Urinary bladder (tissue), 4 donors: ENCODE results near the gene PRRG4. TPM values are rescaled to one million over a fixed set of nuclear protein-coding genes. Genes with fewer than 3 reads are reported as not detected.

Source experiments
- DNase-seq: peaks from one replicate; pipeline ENCODE4 v3.0.0-alpha.2; 2015; ENCODE audit errors: extremely low spot score
- H3K27ac ChIP-seq: one replicate; pipeline ENCODE4 v1.5.1; 2013; ENCODE audit warnings: low read depth, mild to moderate bottlenecking, moderate library complexity
- H3K36me3 ChIP-seq: one replicate; pipeline ENCODE4 v1.6.1; 2013; ENCODE audit warnings: mild to moderate bottlenecking, moderate library complexity; ENCODE audit not compliant: insufficient read depth
- H3K4me1 ChIP-seq: one replicate; pipeline ENCODE4 v1.6.1; 2013; ENCODE audit warnings: mild to moderate bottlenecking, moderate library complexity; ENCODE audit not compliant: insufficient read depth
- H3K4me3 ChIP-seq: one replicate; pipeline ENCODE4 v1.5.1; 2013; ENCODE audit warnings: low read depth, low read length
- WGBS: extraction: QIAGEN DNeasy Blood & Tissue Kit; methylation state at CpG from one replicate; pipeline ENCODE4 v1.1.7; 2013; 5-methylcytosine and 5-hydroxymethylcytosine counted together
- polyA plus RNA-seq: library from polyadenylated mRNA; stranded (reverse); fragments of 200-250 nt; gene quantifications from one replicate; pipeline ENCODE4 v1.2.3, GENCODE V29; 2013
- total RNA-seq: library from RNA; depleted of rRNA; stranded (reverse); fragments of >200 nt; gene quantifications from one replicate; pipeline ENCODE4 v1.2.3, GENCODE V29; 2014
- donor health status: healthy with polysubstance abuse.
- donor health status: healthy.

Gene PRRG4
- total and polyA plus RNA-seq, 2 donors: 2.1 to 5.1 TPM

DNA sequence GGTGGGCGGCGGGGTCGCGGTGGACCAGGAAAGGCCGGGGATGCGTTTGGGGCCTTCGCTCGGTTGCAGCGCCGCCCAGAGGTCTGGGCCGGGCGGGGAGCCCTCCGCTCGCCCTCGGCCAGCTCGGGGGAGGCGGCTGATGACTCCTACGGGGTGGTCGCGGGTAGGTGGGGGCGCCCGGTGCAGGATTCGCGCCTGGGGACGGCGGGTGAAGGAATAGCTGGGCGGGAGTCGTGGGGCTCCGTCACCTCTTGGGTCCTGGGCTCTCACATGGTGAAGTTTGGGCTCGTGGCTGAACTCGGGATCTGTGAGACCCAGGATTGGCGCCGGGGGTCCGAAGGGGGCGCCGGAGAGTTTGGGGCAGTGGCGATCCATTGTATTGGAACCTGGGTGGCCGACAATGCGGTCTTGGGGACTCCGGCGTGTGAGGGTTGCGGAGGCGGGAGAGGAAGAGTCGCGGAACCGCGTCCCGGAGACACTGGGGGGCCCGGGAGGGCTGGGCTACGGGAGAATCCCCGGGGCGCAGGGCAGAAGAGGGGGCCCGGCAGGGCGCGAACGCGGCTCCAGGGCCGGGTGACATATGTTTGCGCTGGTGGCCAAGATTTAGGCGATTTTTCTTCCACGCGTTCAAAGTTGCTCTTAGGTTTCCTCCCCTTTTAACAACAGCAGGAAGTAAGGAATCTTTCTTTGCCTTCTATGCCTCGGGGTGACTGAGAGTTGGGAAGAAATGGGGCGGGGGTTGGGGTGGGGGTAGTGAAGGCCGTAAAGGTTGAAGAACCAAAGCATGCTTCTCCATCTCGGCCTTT lies 63.8 kb downstream of the PRRG4 start:
- Histone ChIP-seq H3K36me3 (no peaks in the 10 kb centered on the region), H3K4me3 (peak overlapping the region; percentile 100), H3K4me1 (no peaks in the 10 kb centered on the region), H3K27ac (peak overlapping the region; percentile 95)
- WGBS: under 1% methylated on average over 66 of the region's 66 CpGs
- DNase-seq: no peak

DNA sequence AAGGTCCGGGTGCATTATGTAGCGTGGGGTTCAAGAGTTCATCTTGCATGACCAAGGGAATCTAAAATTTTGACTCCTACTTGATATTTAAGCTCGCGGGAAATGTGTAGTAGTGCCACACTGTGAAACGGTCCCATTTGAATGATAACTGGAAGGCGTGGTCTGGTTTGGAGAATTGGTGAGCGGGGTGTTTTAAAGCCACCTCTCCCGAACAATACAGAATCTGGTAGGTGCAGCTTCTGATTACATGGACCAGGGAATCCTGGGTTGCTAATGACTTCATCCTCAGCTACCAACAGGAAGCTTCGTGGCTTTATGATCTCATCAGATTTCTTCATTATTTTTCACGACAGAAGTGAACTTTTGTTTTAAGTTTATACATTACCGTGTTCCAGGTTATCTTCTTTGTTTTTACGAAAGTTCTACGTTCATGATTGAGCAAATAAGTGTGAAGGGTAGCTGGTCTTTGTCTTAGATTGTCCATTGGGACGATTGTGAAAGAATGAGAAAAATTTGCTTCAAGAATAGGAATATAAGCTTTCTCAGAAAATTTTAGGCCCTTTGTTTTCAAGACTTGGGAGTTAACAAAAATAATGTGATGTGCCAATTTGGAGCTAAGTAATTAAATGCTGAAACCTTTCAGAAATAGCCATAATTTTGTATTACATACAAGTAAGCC lies 64.6 kb downstream of the PRRG4 start:
- no peak for DNase-seq
- H3K36me3 ChIP-seq: no peaks in the 10 kb centered on the region
- H3K27ac ChIP-seq: no peak overlapping the region
- WGBS: 5% methylated on average over 14 of the region's 14 CpGs
- H3K4me3 ChIP-seq: peak overlapping the region; percentile 100
- H3K4me1 ChIP-seq: no peaks in the 10 kb centered on the region

GRCh38 chr11:32894921-32895320 lies 65.2 kb downstream of the PRRG4 start:
- Histone ChIP-seq H3K4me1 (no peaks in the 10 kb centered on the region), H3K36me3 (no peaks in the 10 kb centered on the region), H3K27ac (no peak overlapping the region), H3K4me3 (no peak overlapping the region)
- DNase-seq: no peak
- WGBS: 70% methylated on average over 3 of the region's 3 CpGs

GRCh38 chr11:32895471-32895870 lies 65.7 kb downstream of the PRRG4 start:
- no peak overlapping the region for H3K27ac ChIP-seq
- no peaks in the 10 kb centered on the region for H3K36me3 ChIP-seq
- DNase-seq: no peak
- 69% methylated on average over 1 of the region's 1 CpG for WGBS
- no peak overlapping the region for H3K4me3 ChIP-seq
- no peaks in the 10 kb centered on the region for H3K4me1 ChIP-seq

- WGBS: 80% methylated on average over 1 of the region's 1 CpG
- Histone ChIP-seq H3K4me1 (no peaks in the 10 kb centered on the region), H3K4me3 (no peak overlapping the region), H3K36me3 (peaks cover 2% of the 10 kb centered on the region), H3K27ac (no peak overlapping the region)
- DNase-seq: no peak
These were observed 67.4 kb downstream of the PRRG4 start for GRCh38 chr11:32897103-32897502.

GRCh38 chr11:32899438-32899837 lies 69.7 kb downstream of the PRRG4 start:
- no peak overlapping the region for H3K4me3 ChIP-seq
- peaks cover 2% of the 10 kb centered on the region for H3K36me3 ChIP-seq
- no peaks in the 10 kb centered on the region for H3K4me1 ChIP-seq
- DNase-seq: no peak
- H3K27ac ChIP-seq: no peak overlapping the region

GRCh38 chr11:32902089-32902665 lies 72.5 kb downstream of the PRRG4 start:
- DNase-seq: no peak
- Histone ChIP-seq H3K27ac (no peak overlapping the region), H3K4me3 (no peak overlapping the region), H3K36me3 (peaks cover 2% of the 10 kb centered on the region), H3K4me1 (no peaks in the 10 kb centered on the region)
- WGBS: 85% methylated on average over 4 of the region's 4 CpGs

DNA sequence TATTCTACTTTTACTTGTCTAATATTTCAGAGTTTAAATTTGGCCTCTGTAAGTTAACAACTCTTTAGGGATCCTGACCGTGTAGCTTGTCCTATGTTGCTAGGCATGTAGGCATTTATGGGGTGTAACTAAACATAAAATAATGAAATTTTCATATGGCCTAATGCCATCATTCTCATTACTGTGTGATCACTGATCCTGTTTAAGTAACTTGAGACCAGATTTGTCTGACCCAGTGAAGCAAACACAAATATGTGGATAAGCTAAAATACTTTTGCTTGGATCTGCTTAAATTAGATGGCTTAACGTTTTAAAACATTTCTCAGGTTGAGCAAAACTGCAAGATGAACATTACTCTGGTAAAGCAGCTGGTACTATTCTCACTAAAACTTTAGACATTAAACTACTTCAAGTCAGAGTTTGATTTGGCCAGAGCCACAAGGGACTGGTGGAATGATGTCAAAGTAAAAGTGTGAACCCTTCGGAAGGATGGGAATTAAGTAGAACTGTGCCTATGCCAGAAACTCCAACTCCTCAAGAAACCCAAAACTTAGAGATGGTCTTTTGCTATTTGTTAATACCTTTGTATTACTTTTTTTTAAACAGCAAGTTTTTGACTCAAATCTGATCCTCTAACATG lies 75.4 kb downstream of the PRRG4 start:
- WGBS: 32% methylated on average over 3 of the region's 3 CpGs
- Histone ChIP-seq H3K4me1 (no peaks in the 10 kb centered on the region), H3K27ac (no peak overlapping the region), H3K4me3 (no peak overlapping the region), H3K36me3 (peaks cover 2% of the 10 kb centered on the region)
- no peak for DNase-seq

Other genes with a start within 250 kb of the PRRG4 start
- 341 TPM for gene EIF3M, start 246.1 kb upstream of the PRRG4 start, total RNA-seq
- gene EIF3M, start 246.1 kb upstream of the PRRG4 start, polyA plus RNA-seq: 258 TPM
- 0.05 TPM for gene CCDC73, start 35.3 kb upstream of the PRRG4 start, total RNA-seq
- not detected for gene CCDC73, start 35.3 kb upstream of the PRRG4 start, polyA plus RNA-seq
- gene QSER1, start 62.9 kb downstream of the PRRG4 start, total RNA-seq: 78.0 TPM
- 6.1 TPM for gene QSER1, start 62.9 kb downstream of the PRRG4 start, polyA plus RNA-seq
- 10.5 TPM for gene DEPDC7, start 186.0 kb downstream of the PRRG4 start, total RNA-seq
- 1.3 TPM for gene DEPDC7, start 186.0 kb downstream of the PRRG4 start, polyA plus RNA-seq
- 22.7 TPM for gene TCP11L1, start 209.6 kb downstream of the PRRG4 start, total RNA-seq
- 9.2 TPM for gene TCP11L1, start 209.6 kb downstream of the PRRG4 start, polyA plus RNA-seq